GM23338 (cell line): Measurements from ENCODE around the gene USP35. TPM values are rescaled to one million over a fixed set of nuclear protein-coding genes. Genes with fewer than 3 reads are reported as not detected.

Experiments
- ATAC-seq: fragments of 200-7000 bp; cut with Tn5 transposase; 3 replicates; pipeline ENCODE4 v1.9.1; 2020
- DNase-seq: peaks from one replicate; pipeline ENCODE4 v3.0.0-alpha.2; 2015; ENCODE audit warnings: low spot score
- H2AFZ ChIP-seq: fragments of 200-600 bp; sonication (generic); 2 replicates; pipeline ENCODE4 v1.8.0; 2016; ENCODE audit warnings: antibody characterized with exemption, mild to moderate bottlenecking, moderate library complexity
- H3F3A ChIP-seq: fragments of 200-600 bp; sonication (generic); replicated peaks from 2 replicates; pipeline ENCODE4 v1.8.0; 2017; ENCODE audit warnings: antibody characterized with exemption, mixed run types, low read depth
- H3K27ac ChIP-seq: fragments of 200-600 bp; sonication (generic); 2 replicates; pipeline ENCODE4 v1.6.1; 2016; ENCODE audit warnings: low read depth
- H3K27me3 ChIP-seq: fragments of 200-600 bp; sonication (generic); 2 replicates; pipeline ENCODE4 v1.8.0; 2016; ENCODE audit warnings: mild to moderate bottlenecking, mixed run types, moderate library complexity; ENCODE audit not compliant: insufficient read depth
- H3K36me3 ChIP-seq: fragments of 200-600 bp; sonication (generic); 2 replicates; pipeline ENCODE4 v1.8.0; 2016; ENCODE audit warnings: mild to moderate bottlenecking; ENCODE audit not compliant: insufficient read depth
- H3K4me1 ChIP-seq: fragments of 200-600 bp; sonication (generic); 2 replicates; pipeline ENCODE4 v1.8.0; 2016; ENCODE audit warnings: mild to moderate bottlenecking, moderate library complexity; ENCODE audit not compliant: insufficient read depth
- H3K4me2 ChIP-seq: fragments of 200-600 bp; sonication (generic); 2 replicates; pipeline ENCODE4 v1.7.1; 2017; ENCODE audit warnings: mixed run types
- H3K4me3 ChIP-seq: fragments of 200-600 bp; sonication (generic); 2 replicates; pipeline ENCODE4 v1.6.1; 2016; ENCODE audit warnings: mixed run types
- H3K79me2 ChIP-seq: fragments of 200-600 bp; sonication (generic); replicated peaks from 2 replicates; pipeline ENCODE4 v1.8.0; 2017; ENCODE audit warnings: mild to moderate bottlenecking; ENCODE audit not compliant: insufficient read depth
- H3K9me2 ChIP-seq: fragments of 200-600 bp; sonication (generic); 2 replicates; pipeline ENCODE4 v1.8.0; 2017; ENCODE audit not compliant: insufficient read depth
- H4K20me1 ChIP-seq: fragments of 200-600 bp; sonication (generic); replicated peaks from 2 replicates; pipeline ENCODE4 v1.8.0; 2017; ENCODE audit warnings: mild to moderate bottlenecking; ENCODE audit not compliant: insufficient read depth
- H3K27ac Mint-ChIP-seq: 2 replicates; pipeline ENCODE4 v1.8.0; 2020; ENCODE audit warnings: inconsistent platforms, mild to moderate bottlenecking, moderate library complexity, mixed read lengths
- H3K27me3 Mint-ChIP-seq: 3 replicates; pipeline ENCODE4 v1.8.0; 2022; ENCODE audit warnings: low read depth, mild to moderate bottlenecking, moderate library complexity, mixed read lengths, inconsistent platforms; ENCODE audit not compliant: insufficient read depth, poor library complexity
- H3K36me3 Mint-ChIP-seq: 3 replicates; pipeline ENCODE4 v1.8.0; 2021; ENCODE audit warnings: low read depth, mild to moderate bottlenecking, inconsistent platforms, moderate library complexity, mixed read lengths
- H3K4me1 Mint-ChIP-seq: 3 replicates; pipeline ENCODE4 v1.8.0; 2020; ENCODE audit warnings: mild to moderate bottlenecking, inconsistent platforms, mixed read lengths
- H3K4me3 Mint-ChIP-seq: 3 replicates; pipeline ENCODE4 v1.8.0; 2021; ENCODE audit warnings: moderate library complexity, mild to moderate bottlenecking, inconsistent platforms, mixed read lengths
- H3K9me3 Mint-ChIP-seq: 3 replicates; pipeline ENCODE4 v1.8.0; 2020; ENCODE audit warnings: moderate library complexity, mild to moderate bottlenecking, inconsistent platforms, mixed read lengths
- CREB1 ChIP-seq: fragments of 250-450 bp; sonication (Bioruptor Pico); IDR thresholded peaks from 2 replicates; pipeline ENCODE4 v1.5.0; 2020; ENCODE audit warnings: low read depth, mild to moderate bottlenecking, moderate library complexity
- CTCF ChIP-seq, 2 experiments: fragments of 200-600 bp in 1 of 2; sonication (generic) in 1 of 2; conservative IDR thresholded peaks; 2 replicates each; pipeline versions ENCODE4 v1.5.1 to v1.6.1; 2016 to 2017; ENCODE audit warnings: antibody characterized with exemption in 2 of 2, low read depth in 2 of 2, mild to moderate bottlenecking in 2 of 2, moderate library complexity in 1 of 2
- ETS1 ChIP-seq: IDR thresholded peaks from 2 replicates; pipeline ENCODE4 v1.6.1; 2016; ENCODE audit warnings: antibody characterized with exemption
- EZH2 ChIP-seq: fragments of 200-600 bp; sonication (generic); IDR thresholded peaks from one replicate; pipeline ENCODE4 v1.8.0; 2017; ENCODE audit warnings: antibody characterized with exemption, mild to moderate bottlenecking, low read depth; ENCODE audit not compliant: unreplicated experiment
- EZH2phosphoT487 ChIP-seq: fragments of 200-600 bp; sonication (generic); IDR thresholded peaks from one replicate; pipeline ENCODE4 v1.8.1; 2018; ENCODE audit warnings: antibody characterized with exemption; ENCODE audit not compliant: unreplicated experiment
- JUNB ChIP-seq: IDR thresholded peaks from one replicate; pipeline ENCODE4 v1.6.1; 2016; ENCODE audit warnings: antibody characterized with exemption; ENCODE audit not compliant: unreplicated experiment
- NANOG ChIP-seq: IDR thresholded peaks from 2 replicates; pipeline ENCODE4 v1.6.1; 2016; ENCODE audit warnings: antibody characterized with exemption, borderline replicate concordance
- POLR2AphosphoS5 ChIP-seq: IDR thresholded peaks from 2 replicates; pipeline ENCODE4 v1.6.1; 2016; ENCODE audit warnings: antibody characterized with exemption, low read depth
- REST ChIP-seq: IDR thresholded peaks from one replicate; pipeline ENCODE4 v1.6.1; 2018; ENCODE audit warnings: antibody characterized with exemption; ENCODE audit not compliant: unreplicated experiment
- STAT1 ChIP-seq: IDR thresholded peaks from one replicate; pipeline ENCODE4 v1.6.1; 2016; ENCODE audit warnings: antibody characterized with exemption; ENCODE audit not compliant: unreplicated experiment
- ZNF114 ChIP-seq: fragments of 250-450 bp; sonication (Bioruptor Pico); IDR thresholded peaks from 2 replicates; pipeline ENCODE4 v1.5.0; 2020; ENCODE audit warnings: mild to moderate bottlenecking, moderate library complexity
- ZNF331 ChIP-seq: fragments of 250-450 bp; sonication (Bioruptor Pico); IDR thresholded peaks from 2 replicates; pipeline ENCODE4 v1.5.0; 2020; ENCODE audit warnings: low read depth, mild to moderate bottlenecking, moderate library complexity
- ZNF462 ChIP-seq: fragments of 250-450 bp; sonication (Bioruptor Pico); IDR thresholded peaks from 2 replicates; pipeline ENCODE4 v1.5.0; 2020; ENCODE audit warnings: mild to moderate bottlenecking, moderate library complexity
- polyA plus RNA-seq: library from polyadenylated mRNA; unstranded; fragments of >200 nt; fragmentation: Nextera tagmentation; extraction: Ambion mirVana; gene quantifications from 2 replicates; pipeline ENCODE4 v1.2.1, GENCODE V29; 2016
- total RNA-seq: library from RNA; depleted of rRNA; stranded (reverse); fragments of >200 nt; shearing (Covaris generic); gene quantifications from 2 replicates; pipeline ENCODE4 v1.2.3, GENCODE V29; 2014

Gene USP35
- total and polyA plus RNA-seq, 2 experiments from 2014 or later = 2.5 to 10.7 TPM

GRCh38 chr11:78203184-78203583 is 14.5 kb downstream of the USP35 start:
- TF ChIP-seq ETS1 (no peak), ZNF331 (CRISPR knock-in tag) (no peak), JUNB (no peak), STAT1 (no peak), POLR2AphosphoS5 (no peak), NANOG (no peak), CREB1 (CRISPR knock-in tag) (no peak), REST (no peak), ZNF462 (CRISPR knock-in tag) (no peak), EZH2 (no peak), ZNF114 (CRISPR knock-in tag) (no peak), CTCF (conservative IDR thresholded peaks at IDR 0.05; ENCODE audit: low read depth in 2 of 2) (no peak), EZH2phosphoT487 (no peak)
- Histone ChIP-seq H3K79me2 (no peaks in the 10 kb centered on the region), H3K27ac (no peak overlapping the region), H3K4me2 (no peak overlapping the region), H4K20me1 (no peaks in the 10 kb centered on the region), H3F3A (no peaks in the 10 kb centered on the region), H3K36me3 (no peaks in the 10 kb centered on the region), H3K9me2 (no peaks in the 10 kb centered on the region), H3K4me1 (no peaks in the 10 kb centered on the region), H3K4me3 (no peak overlapping the region), H3K27me3 (no peaks in the 10 kb centered on the region), H2AFZ (no peak overlapping the region)
- peaks cover 8% of the 10 kb centered on the region; the same call in 2 of the 3 replicates for H3K36me3 Mint-ChIP-seq
- no peak overlapping the region for H3K4me3 Mint-ChIP-seq
- H3K4me1 Mint-ChIP-seq = peaks cover 5% of the 10 kb centered on the region
- no peaks in the 10 kb centered on the region for H3K9me3 Mint-ChIP-seq
- H3K27ac Mint-ChIP-seq = no peak overlapping the region
- ATAC-seq (no peak), DNase-seq (no peak)
- H3K27me3 Mint-ChIP-seq = peaks cover 9% of the 10 kb centered on the region
